H1 (cell line): Measurements from ENCODE around the gene PSME1. TPM values are rescaled to one million over a fixed set of nuclear protein-coding genes. Genes with fewer than 3 reads are reported as not detected.

Source experiments
- ASH2L ChIP-seq: fragments of 200-600, 300-600 bp; sonication (generic); IDR thresholded peaks from one replicate; pipeline ENCODE4 v1.7.1; 2017; ENCODE audit warnings: low read length
- CHD2 ChIP-seq: IDR thresholded peaks from 2 replicates; pipeline ENCODE4 v1.6.1; 2012; ENCODE audit warnings: low read length, improper control_type of control experiment
- EGR1 ChIP-seq: IDR thresholded peaks from 2 replicates; pipeline ENCODE4 v1.6.1; 2011; ENCODE audit warnings: low read depth, low read length, borderline replicate concordance
- PHF8 ChIP-seq: fragments of 200-600 bp; sonication (generic); conservative IDR thresholded peaks from 2 replicates; pipeline ENCODE4 v1.7.1; 2012; ENCODE audit warnings: low read depth, mild to moderate bottlenecking, inconsistent platforms, low read length, moderate library complexity
- POU5F1 ChIP-seq: IDR thresholded peaks from 2 replicates; pipeline ENCODE4 v1.6.1; 2011; ENCODE audit warnings: low read depth, mild to moderate bottlenecking, low read length, moderate library complexity
- RFX5 ChIP-seq: IDR thresholded peaks from 2 replicates; pipeline ENCODE4 v1.6.1; 2011; ENCODE audit warnings: low read depth, low read length, improper control_type of control experiment, borderline replicate concordance
- RXRA ChIP-seq: IDR thresholded peaks from 2 replicates; pipeline ENCODE4 v1.6.1; 2011; ENCODE audit warnings: low read depth, mild to moderate bottlenecking, low read length, moderate library complexity; ENCODE audit not compliant: insufficient read depth
- SRF ChIP-seq: IDR thresholded peaks from 2 replicates; pipeline ENCODE4 v1.6.1; 2011; ENCODE audit warnings: mild to moderate bottlenecking, low read depth, low read length, moderate library complexity
- TCF12 ChIP-seq: IDR thresholded peaks from 2 replicates; pipeline ENCODE4 v1.6.1; 2011; ENCODE audit warnings: low read depth, mild to moderate bottlenecking, low read length
- YY1 ChIP-seq: IDR thresholded peaks from 2 replicates; pipeline ENCODE4 v1.6.1; 2011; ENCODE audit warnings: low read depth, mild to moderate bottlenecking, low read length
- polyA plus RNA-seq, 7 experiments: library from polyadenylated mRNA; depleted of rRNA in 3 of 7; stranded (reverse) in 5 of 7; unstranded in 2 of 7; fragments of >200 nt in 5 of 7; fragments of 200-250 nt in 2 of 7; gene quantifications; 1 replicate in 5 of 7; 2 replicates in 1 of 7; 4 replicates in 1 of 7; pipeline versions ENCODE4 v1.2.1 to v1.2.3, GENCODE V29; 2011 to 2013; ENCODE audit warnings: missing spikeins in 2 of 7, mixed read lengths in 2 of 7
- total RNA-seq: library from RNA; stranded (reverse); fragmentation: NEBNext Ultra II Directional; extraction: Animal tissue kit (Norgen Biotek cat#: 25700); gene quantifications from 2 replicates; pipeline ENCODE4 v1.2.1, GENCODE V29; 2021
- TF ChIP-seq, protein P1 (sequence below): fragments of 300-600 bp; sonication (generic); IDR thresholded peaks from 2 replicates; pipeline ENCODE4 v1.7.1; 2012; ENCODE audit warnings: low read length, moderate library complexity, mild to moderate bottlenecking, inconsistent platforms; ENCODE audit not compliant: insufficient replicate concordance

PSME1 gene
- total and polyA plus RNA-seq, 2 of the 8 experiments (the other 6 are each of a cell fraction or from before 2014, with no cell fraction given), result 74.9 to 85.9 TPM

DNA sequence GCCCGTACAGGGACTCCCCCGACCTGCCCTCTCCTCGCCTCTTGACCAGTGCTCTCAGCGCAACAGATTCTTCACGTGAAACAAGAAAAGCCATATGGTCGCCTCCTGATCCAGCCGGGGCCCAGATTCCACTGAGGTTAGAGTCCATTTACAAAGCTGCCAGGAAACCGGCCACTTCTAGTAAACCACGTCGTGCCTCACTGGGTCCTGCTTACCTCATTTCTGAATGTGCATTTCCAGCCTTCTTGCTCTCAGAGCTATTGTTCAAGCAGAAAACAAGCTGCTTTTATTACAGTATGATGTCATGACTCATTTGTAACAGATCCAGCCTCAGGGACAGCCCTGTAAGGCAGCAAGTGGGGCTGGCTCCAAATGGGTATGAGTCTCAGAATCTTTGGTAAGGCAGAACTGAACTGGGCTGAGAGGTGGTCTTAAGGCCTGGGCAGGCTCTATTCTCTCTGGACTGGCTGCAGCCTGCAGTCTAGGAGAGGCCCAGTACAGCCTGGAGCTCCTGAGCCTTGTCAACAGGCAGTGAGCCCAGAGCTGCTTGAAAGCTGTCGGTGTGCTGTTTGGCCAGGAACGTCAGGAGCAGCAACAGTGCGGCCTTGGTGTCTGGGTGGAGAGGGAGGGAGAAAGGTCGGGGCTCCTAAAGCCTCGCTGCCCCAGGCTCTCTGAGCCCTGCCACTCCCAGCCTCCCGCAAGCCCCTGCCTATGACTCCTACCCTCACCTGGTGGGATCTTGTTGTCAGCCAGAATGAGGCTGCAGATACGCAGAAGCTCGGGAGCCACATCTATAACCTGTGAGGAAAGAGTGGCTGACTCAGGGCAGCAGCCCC, 44.2 kb downstream of the PSME1 start (continued):
- TF ChIP-seq, protein P1, sequence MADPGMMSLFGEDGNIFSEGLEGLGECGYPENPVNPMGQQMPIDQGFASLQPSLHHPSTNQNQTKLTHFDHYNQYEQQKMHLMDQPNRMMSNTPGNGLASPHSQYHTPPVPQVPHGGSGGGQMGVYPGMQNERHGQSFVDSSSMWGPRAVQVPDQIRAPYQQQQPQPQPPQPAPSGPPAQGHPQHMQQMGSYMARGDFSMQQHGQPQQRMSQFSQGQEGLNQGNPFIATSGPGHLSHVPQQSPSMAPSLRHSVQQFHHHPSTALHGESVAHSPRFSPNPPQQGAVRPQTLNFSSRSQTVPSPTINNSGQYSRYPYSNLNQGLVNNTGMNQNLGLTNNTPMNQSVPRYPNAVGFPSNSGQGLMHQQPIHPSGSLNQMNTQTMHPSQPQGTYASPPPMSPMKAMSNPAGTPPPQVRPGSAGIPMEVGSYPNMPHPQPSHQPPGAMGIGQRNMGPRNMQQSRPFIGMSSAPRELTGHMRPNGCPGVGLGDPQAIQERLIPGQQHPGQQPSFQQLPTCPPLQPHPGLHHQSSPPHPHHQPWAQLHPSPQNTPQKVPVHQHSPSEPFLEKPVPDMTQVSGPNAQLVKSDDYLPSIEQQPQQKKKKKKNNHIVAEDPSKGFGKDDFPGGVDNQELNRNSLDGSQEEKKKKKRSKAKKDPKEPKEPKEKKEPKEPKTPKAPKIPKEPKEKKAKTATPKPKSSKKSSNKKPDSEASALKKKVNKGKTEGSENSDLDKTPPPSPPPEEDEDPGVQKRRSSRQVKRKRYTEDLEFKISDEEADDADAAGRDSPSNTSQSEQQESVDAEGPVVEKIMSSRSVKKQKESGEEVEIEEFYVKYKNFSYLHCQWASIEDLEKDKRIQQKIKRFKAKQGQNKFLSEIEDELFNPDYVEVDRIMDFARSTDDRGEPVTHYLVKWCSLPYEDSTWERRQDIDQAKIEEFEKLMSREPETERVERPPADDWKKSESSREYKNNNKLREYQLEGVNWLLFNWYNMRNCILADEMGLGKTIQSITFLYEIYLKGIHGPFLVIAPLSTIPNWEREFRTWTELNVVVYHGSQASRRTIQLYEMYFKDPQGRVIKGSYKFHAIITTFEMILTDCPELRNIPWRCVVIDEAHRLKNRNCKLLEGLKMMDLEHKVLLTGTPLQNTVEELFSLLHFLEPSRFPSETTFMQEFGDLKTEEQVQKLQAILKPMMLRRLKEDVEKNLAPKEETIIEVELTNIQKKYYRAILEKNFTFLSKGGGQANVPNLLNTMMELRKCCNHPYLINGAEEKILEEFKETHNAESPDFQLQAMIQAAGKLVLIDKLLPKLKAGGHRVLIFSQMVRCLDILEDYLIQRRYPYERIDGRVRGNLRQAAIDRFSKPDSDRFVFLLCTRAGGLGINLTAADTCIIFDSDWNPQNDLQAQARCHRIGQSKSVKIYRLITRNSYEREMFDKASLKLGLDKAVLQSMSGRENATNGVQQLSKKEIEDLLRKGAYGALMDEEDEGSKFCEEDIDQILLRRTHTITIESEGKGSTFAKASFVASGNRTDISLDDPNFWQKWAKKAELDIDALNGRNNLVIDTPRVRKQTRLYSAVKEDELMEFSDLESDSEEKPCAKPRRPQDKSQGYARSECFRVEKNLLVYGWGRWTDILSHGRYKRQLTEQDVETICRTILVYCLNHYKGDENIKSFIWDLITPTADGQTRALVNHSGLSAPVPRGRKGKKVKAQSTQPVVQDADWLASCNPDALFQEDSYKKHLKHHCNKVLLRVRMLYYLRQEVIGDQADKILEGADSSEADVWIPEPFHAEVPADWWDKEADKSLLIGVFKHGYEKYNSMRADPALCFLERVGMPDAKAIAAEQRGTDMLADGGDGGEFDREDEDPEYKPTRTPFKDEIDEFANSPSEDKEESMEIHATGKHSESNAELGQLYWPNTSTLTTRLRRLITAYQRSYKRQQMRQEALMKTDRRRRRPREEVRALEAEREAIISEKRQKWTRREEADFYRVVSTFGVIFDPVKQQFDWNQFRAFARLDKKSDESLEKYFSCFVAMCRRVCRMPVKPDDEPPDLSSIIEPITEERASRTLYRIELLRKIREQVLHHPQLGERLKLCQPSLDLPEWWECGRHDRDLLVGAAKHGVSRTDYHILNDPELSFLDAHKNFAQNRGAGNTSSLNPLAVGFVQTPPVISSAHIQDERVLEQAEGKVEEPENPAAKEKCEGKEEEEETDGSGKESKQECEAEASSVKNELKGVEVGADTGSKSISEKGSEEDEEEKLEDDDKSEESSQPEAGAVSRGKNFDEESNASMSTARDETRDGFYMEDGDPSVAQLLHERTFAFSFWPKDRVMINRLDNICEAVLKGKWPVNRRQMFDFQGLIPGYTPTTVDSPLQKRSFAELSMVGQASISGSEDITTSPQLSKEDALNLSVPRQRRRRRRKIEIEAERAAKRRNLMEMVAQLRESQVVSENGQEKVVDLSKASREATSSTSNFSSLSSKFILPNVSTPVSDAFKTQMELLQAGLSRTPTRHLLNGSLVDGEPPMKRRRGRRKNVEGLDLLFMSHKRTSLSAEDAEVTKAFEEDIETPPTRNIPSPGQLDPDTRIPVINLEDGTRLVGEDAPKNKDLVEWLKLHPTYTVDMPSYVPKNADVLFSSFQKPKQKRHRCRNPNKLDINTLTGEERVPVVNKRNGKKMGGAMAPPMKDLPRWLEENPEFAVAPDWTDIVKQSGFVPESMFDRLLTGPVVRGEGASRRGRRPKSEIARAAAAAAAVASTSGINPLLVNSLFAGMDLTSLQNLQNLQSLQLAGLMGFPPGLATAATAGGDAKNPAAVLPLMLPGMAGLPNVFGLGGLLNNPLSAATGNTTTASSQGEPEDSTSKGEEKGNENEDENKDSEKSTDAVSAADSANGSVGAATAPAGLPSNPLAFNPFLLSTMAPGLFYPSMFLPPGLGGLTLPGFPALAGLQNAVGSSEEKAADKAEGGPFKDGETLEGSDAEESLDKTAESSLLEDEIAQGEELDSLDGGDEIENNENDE, result no peak
- TF ChIP-seq CHD2, result no peak
- TF ChIP-seq RFX5, result no peak
- TF ChIP-seq EGR1, result no peak
- TF ChIP-seq SRF, result no peak
- no peak for TF ChIP-seq POU5F1
- no peak for TF ChIP-seq PHF8
- TF ChIP-seq RXRA, result no peak
- no peak for TF ChIP-seq TCF12
- no peak for TF ChIP-seq YY1
- TF ChIP-seq ASH2L, result no peak
